NB4 (cell line): ENCODE results near the gene RSF1.

ENCODE experiments used
- DNase-seq: peaks from one replicate; pipeline ENCODE4 v3.0.0; 2010; ENCODE audit warnings: low read depth
- H3K4me3 ChIP-seq: one replicate; pipeline ENCODE4 v1.5.1; 2011; ENCODE audit warnings: mild to moderate bottlenecking, low read depth, low read length, moderate library complexity
- CTCF ChIP-seq: IDR thresholded peaks from one replicate; pipeline ENCODE4 v1.5.1; 2012; ENCODE audit warnings: low read depth, low read length
- MAX ChIP-seq: IDR thresholded peaks from 2 replicates; pipeline ENCODE4 v1.6.1; 2011; ENCODE audit warnings: low read depth, low read length
- MYC ChIP-seq: IDR thresholded peaks from 2 replicates; pipeline ENCODE4 v1.6.1; 2011; ENCODE audit warnings: low read depth, low read length
- POLR2A ChIP-seq: IDR thresholded peaks from 2 replicates; pipeline ENCODE4 v1.6.1; 2011; ENCODE audit warnings: mild to moderate bottlenecking; ENCODE audit not compliant: insufficient read length; ENCODE audit errors: extremely low read depth

Gene RSF1

GRCh38 chr11:77813256-77813655, 7.3 kb downstream of the RSF1 start:
- TF ChIP-seq CTCF: no peak
- TF ChIP-seq POLR2A: no peak
- no peak for TF ChIP-seq MAX
- TF ChIP-seq MYC: no peak
- H3K4me3 ChIP-seq: no peak overlapping the region
- no peak for DNase-seq

GRCh38 chr11:77806993-77807392, 13.5 kb downstream of the RSF1 start:
- H3K4me3 ChIP-seq: no peak overlapping the region
- no peak for DNase-seq
- TF ChIP-seq CTCF: no peak
- TF ChIP-seq POLR2A: no peak
- TF ChIP-seq MAX: no peak
- no peak for TF ChIP-seq MYC

DNA sequence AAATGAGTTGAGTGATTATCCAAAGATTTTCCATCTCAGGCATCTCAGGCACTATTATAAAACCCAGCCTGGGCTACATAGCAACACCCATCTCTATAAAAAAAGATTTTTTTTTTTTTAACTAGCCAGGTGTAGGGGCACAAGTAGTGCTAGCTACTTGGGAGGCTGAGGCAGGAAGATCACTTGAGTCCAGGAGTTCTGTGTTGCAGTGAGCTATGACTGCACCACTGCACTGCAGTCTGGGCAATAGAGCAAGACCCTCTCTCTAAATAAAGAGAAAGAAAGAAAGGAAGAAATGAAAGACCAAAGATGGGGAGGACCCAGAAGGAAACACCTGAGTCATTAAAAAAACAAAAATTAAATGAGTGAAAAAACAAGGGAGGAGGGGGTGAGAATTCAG, 14.1 kb downstream of the RSF1 start:
- H3K4me3 ChIP-seq: no peak overlapping the region
- TF ChIP-seq POLR2A: no peak
- no peak for TF ChIP-seq CTCF
- no peak for TF ChIP-seq MAX
- TF ChIP-seq MYC: no peak
- no peak for DNase-seq

- TF ChIP-seq MAX: no peak
- no peak for TF ChIP-seq POLR2A
- TF ChIP-seq CTCF: no peak
- no peak for TF ChIP-seq MYC
- no peak for DNase-seq
Measured at GRCh38 chr11:77801477-77801876, 19.0 kb downstream of the RSF1 start.

GRCh38 chr11:77800449-77800848, 20.1 kb downstream of the RSF1 start:
- DNase-seq: peak; percentile 31
- TF ChIP-seq CTCF: no peak
- no peak for TF ChIP-seq MAX
- no peak for TF ChIP-seq MYC
- TF ChIP-seq POLR2A: no peak

More at GRCh38 chr11:77801477-77801876, 19.0 kb downstream of the RSF1 start:
- no peak overlapping the region for H3K4me3 ChIP-seq

GRCh38 chr11:77799338-77799737, 21.2 kb downstream of the RSF1 start:
- H3K4me3 ChIP-seq: no peak overlapping the region
- no peak for TF ChIP-seq MYC
- no peak for TF ChIP-seq CTCF
- no peak for TF ChIP-seq POLR2A
- no peak for TF ChIP-seq MAX
- peak; percentile 21 for DNase-seq

More at GRCh38 chr11:77800449-77800848, 20.1 kb downstream of the RSF1 start:
- H3K4me3 ChIP-seq: no peak overlapping the region
